Spinal cord (tissue), 10 donors: ENCODE results near the gene ZNF438. TPM values are rescaled to one million over a fixed set of nuclear protein-coding genes. Genes with fewer than 3 reads are reported as not detected.
"Not testable (repeated sequence)": the region's sequence is repeated elsewhere in the genome, so short reads cannot be mapped to it uniquely, and the experiment has no call there.

Experiments
- DNase-seq, 6 donors: peaks; one replicate each; pipeline versions ENCODE4 v3.0.0 to v3.0.0-alpha.2; 2013 to 2015; ENCODE audit warnings: low spot score in 6 of 6, low read depth in 4 of 6
- H3K27ac ChIP-seq: one replicate; pipeline ENCODE4 v1.5.1; 2013; ENCODE audit warnings: low read depth, low read length, control low read depth
- H3K27me3 ChIP-seq: one replicate; pipeline ENCODE4 v1.6.1; 2013; ENCODE audit warnings: low read length; ENCODE audit not compliant: control insufficient read depth, insufficient read depth
- H3K36me3 ChIP-seq: one replicate; pipeline ENCODE4 v1.6.1; 2013; ENCODE audit warnings: low read length; ENCODE audit not compliant: control insufficient read depth, insufficient read depth
- H3K4me1 ChIP-seq: one replicate; pipeline ENCODE4 v1.6.1; 2013; ENCODE audit warnings: low read length; ENCODE audit not compliant: control insufficient read depth, insufficient read depth
- H3K4me3 ChIP-seq: one replicate; pipeline ENCODE4 v1.5.1; 2013; ENCODE audit warnings: low read depth, low read length, control low read depth
- H3K9me3 ChIP-seq: one replicate; pipeline ENCODE4 v1.6.1; 2013; ENCODE audit warnings: low read length; ENCODE audit not compliant: control insufficient read depth, insufficient read depth
- WGBS: methylation state at CpG from one replicate; pipeline ENCODE4 v1.1.5; 2013; ENCODE audit warnings: missing lambda C conversion rate; ENCODE audit not compliant: insufficient coverage; 5-methylcytosine and 5-hydroxymethylcytosine counted together
- polyA plus RNA-seq, 2 donors: library from polyadenylated mRNA; unstranded; fragments of 120-200 nt; gene quantifications; one replicate each; pipeline ENCODE4 v1.2.1, GENCODE V29; 2013; ENCODE audit not compliant: insufficient read length in 2 of 2
- total RNA-seq, 2 donors: library from RNA; depleted of rRNA in 1 of 2; stranded (reverse); fragments of 120-200 nt in 1 of 2; fragments of >200 nt in 1 of 2; gene quantifications; one replicate each; pipeline versions ENCODE4 v1.2.3 to v1.2.4, GENCODE V29; 2013 to 2014
- donor health status: healthy.

Gene ZNF438
- total and polyA plus RNA-seq, 4 donors, result 5.8 to 12.4 (median 7.0) TPM

GRCh38 chr10:31056678-31057077, 25.0 kb upstream of the ZNF438 start:
- not testable (repeated sequence) for H3K27me3 ChIP-seq, H3K4me3 ChIP-seq, H3K27ac ChIP-seq, DNase-seq, H3K9me3 ChIP-seq, H3K4me1 ChIP-seq, H3K36me3 ChIP-seq
- 47% methylated on average over 7 of the region's 8 CpGs for WGBS

DNA sequence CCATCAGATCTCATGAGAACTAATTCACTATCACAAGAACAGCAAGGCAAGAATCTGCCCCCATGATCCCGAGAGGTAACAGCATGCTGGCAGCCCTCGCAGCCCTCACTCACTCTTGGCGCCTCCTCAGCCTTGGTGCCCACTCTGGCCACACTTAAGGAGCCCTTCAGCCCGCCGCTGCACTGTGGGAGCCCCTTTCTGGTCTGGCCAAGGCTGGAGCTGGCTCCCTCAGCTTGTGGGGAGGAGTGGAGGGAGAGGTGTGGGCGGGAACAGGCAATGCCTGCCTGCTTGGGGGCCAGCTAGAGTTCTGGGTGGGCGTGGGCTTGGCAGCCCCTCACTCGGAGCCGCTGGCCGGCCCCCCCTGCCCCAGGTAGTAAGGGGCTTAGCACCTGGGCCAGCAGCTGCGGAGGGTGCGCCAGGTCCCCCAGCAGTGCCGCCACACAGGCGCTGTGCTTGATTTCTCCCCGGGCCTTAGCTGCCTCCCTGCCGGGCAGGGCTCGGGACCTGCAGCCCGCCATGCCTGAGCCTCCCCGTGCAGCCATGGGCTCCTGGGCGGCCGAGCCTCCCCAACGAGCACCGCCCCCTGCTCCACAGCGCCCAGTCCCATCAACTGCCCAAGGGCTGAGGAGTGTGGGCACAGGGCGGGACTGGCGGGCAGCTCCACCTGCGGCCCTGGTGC, 24.0 kb upstream of the ZNF438 start:
- Histone ChIP-seq H3K4me1 (no peaks in the 10 kb centered on the region), H3K9me3 (peaks cover 2% of the 10 kb centered on the region), H3K4me3 (no peak overlapping the region), H3K27me3 (no peaks in the 10 kb centered on the region), H3K27ac (no peak overlapping the region), H3K36me3 (no peaks in the 10 kb centered on the region)
- WGBS, result 93% methylated on average over 26 of the region's 27 CpGs
- no peak for DNase-seq

GRCh38 chr10:31051703-31052102, 20.0 kb upstream of the ZNF438 start:
- Histone ChIP-seq H3K27ac (no peak overlapping the region), H3K27me3 (no peaks in the 10 kb centered on the region), H3K4me1 (no peaks in the 10 kb centered on the region), H3K36me3 (no peaks in the 10 kb centered on the region), H3K9me3 (peaks cover 2% of the 10 kb centered on the region), H3K4me3 (no peak overlapping the region)
- DNase-seq, result no peak
- WGBS, result 94% methylated on average over 2 of the region's 4 CpGs

DNA sequence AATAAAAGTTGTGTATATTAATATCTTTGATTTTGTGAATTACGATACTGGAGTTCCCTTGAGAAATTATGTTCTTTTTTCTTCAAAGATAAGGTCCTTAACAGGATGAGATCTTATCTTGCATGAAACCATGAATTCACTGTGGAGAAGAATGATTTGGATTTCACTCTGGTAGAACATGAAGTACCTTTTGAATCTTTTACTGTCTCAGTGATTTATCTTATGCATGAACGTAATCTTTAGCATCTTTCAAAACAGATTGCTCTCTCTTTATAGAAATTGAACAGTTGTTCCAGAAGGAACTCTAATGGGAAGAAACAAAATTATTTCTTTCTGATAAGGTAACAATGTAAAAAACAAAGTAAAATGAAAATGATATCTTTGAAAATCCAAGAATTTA, 11.0 kb upstream of the ZNF438 start:
- Histone ChIP-seq H3K27me3 (no peaks in the 10 kb centered on the region), H3K9me3 (no peaks in the 10 kb centered on the region), H3K36me3 (no peaks in the 10 kb centered on the region), H3K4me3 (no peak overlapping the region), H3K27ac (no peak overlapping the region), H3K4me1 (no peaks in the 10 kb centered on the region)
- DNase-seq, result no peak
- WGBS, result no CpG with 5 or more reads among the region's 2 CpGs

DNA sequence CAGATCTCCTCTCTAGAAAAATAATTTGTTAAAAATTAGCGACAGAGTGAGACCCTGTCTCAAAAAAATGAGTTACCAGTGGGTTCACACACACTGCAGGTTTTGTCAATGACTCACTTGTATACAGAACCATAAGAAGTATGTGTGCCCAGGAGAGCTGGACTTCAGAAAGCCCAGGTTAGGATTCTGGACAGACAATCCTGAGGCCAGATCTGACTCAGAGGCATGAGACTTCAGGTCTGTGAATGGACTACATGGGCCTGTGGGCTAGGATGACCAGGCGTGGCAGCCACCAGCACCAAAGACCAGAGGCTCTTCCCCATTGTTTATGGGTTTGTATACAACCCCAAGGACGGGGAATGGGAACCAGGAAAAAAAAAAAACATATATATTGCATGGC, 9.3 kb upstream of the ZNF438 start:
- H3K27ac ChIP-seq, result no peak overlapping the region
- no peaks in the 10 kb centered on the region for H3K4me1 ChIP-seq
- no peak overlapping the region for H3K4me3 ChIP-seq
- no peak for DNase-seq
- H3K9me3 ChIP-seq, result no peaks in the 10 kb centered on the region
- WGBS, result 89% methylated on average over 1 of the region's 3 CpGs
- no peaks in the 10 kb centered on the region for H3K27me3 ChIP-seq
- H3K36me3 ChIP-seq, result no peaks in the 10 kb centered on the region

DNA sequence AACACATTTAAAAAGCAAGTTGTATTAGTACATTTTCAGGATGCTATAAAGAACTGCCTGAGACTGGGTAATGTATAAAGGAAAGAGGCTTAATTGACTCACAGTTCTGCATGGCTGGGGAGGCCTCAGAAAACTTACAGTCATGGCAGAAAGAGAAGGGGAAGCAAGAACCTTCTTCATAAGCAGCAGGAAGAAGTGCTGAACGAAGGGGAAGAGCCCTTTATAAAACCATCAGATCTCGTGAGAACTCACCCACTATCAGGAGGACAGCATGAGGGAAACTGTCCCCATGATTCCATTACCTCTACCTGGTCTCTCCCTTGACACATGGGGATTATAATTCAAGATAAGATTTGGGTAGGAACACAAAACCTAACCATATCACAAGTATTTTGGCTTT, 7.3 kb upstream of the ZNF438 start:
- H3K4me1 ChIP-seq, H3K27ac ChIP-seq, H3K9me3 ChIP-seq, H3K27me3 ChIP-seq, H3K36me3 ChIP-seq, DNase-seq, H3K4me3 ChIP-seq: not testable (repeated sequence)
- no CpG with 5 or more reads among the region's 2 CpGs for WGBS

- no peak overlapping the region for H3K4me3 ChIP-seq
- DNase-seq, result no peak
- 93% methylated on average over 3 of the region's 3 CpGs for WGBS
- no peak overlapping the region for H3K27ac ChIP-seq
- no peaks in the 10 kb centered on the region for H3K9me3 ChIP-seq
- no peaks in the 10 kb centered on the region for H3K36me3 ChIP-seq
- peaks cover 2% of the 10 kb centered on the region for H3K4me1 ChIP-seq
- no peaks in the 10 kb centered on the region for H3K27me3 ChIP-seq
Measured at GRCh38 chr10:31037749-31038148, 6.1 kb upstream of the ZNF438 start.

GRCh38 chr10:31036209-31036608, 4.5 kb upstream of the ZNF438 start:
- Histone ChIP-seq H3K27me3 (no peaks in the 10 kb centered on the region), H3K4me3 (no peak overlapping the region), H3K9me3 (no peaks in the 10 kb centered on the region), H3K27ac (no peak overlapping the region), H3K36me3 (no peaks in the 10 kb centered on the region), H3K4me1 (peaks cover 9% of the 10 kb centered on the region)
- 31% methylated on average over 4 of the region's 4 CpGs for WGBS
- DNase-seq, result peak in 1 of 6 donors; percentile 43

GRCh38 chr10:31035266-31035798, 3.7 kb upstream of the ZNF438 start:
- DNase-seq, result no peak
- WGBS, result no CpG with 5 or more reads among the region's 1 CpG
- H3K27ac ChIP-seq, result no peak overlapping the region
- no peak overlapping the region for H3K4me3 ChIP-seq
- no peaks in the 10 kb centered on the region for H3K36me3 ChIP-seq
- no peaks in the 10 kb centered on the region for H3K27me3 ChIP-seq
- peaks cover 9% of the 10 kb centered on the region for H3K4me1 ChIP-seq
- H3K9me3 ChIP-seq, result no peaks in the 10 kb centered on the region

DNA sequence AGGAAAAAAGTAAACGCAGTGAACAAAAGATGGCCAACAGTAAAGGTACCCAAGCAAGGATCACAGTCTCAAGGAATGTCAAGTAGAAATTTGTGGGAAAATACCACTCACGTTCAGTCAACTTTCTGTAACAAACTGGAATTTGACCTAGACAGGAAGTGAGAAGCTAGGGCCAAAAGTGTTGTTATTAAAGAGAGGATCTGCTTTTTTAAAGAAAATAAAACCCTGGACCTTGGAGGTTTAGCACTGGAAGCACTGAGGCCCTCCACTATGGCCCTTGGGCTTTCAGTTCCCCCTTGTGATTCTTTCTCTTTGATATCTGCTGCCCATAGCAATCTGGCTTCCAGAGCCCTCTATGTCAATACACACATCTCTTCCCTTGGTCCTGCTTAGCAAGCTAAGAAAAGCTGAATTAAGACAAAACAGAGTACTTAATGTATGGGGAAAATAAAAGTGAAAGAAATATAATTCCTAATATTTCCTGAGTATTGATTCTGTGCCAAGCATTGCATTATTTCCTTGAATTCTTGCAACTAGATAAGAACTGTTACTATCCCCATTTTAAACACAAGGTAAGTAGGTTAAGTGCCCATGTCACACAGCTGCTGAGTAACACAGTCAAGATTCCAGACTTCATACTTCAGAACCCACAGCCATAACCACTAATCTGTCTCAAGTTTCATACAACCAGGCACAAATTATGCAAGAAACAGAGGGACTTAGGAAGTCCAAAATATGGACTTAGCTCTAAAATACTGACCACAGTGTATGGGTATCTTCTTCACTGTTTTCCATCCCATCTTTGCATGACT, 2.6 kb upstream of the ZNF438 start:
- H3K27ac ChIP-seq, result no peak overlapping the region
- no peak for DNase-seq

More for the DNA sequence above, 2.6 kb upstream of the ZNF438 start:
- WGBS, result 100% methylated on average over 2 of the region's 2 CpGs
- Histone ChIP-seq H3K4me3 (no peak overlapping the region), H3K9me3 (no peaks in the 10 kb centered on the region), H3K27me3 (no peaks in the 10 kb centered on the region), H3K36me3 (no peaks in the 10 kb centered on the region), H3K4me1 (peaks cover 9% of the 10 kb centered on the region)
